ENCODE results near the gene OR14J1.
"Not testable (repeated sequence)": the region's sequence is repeated elsewhere in the genome, so short reads cannot be mapped to it uniquely, and the experiment has no call there.

Gene OR14J1

DNA sequence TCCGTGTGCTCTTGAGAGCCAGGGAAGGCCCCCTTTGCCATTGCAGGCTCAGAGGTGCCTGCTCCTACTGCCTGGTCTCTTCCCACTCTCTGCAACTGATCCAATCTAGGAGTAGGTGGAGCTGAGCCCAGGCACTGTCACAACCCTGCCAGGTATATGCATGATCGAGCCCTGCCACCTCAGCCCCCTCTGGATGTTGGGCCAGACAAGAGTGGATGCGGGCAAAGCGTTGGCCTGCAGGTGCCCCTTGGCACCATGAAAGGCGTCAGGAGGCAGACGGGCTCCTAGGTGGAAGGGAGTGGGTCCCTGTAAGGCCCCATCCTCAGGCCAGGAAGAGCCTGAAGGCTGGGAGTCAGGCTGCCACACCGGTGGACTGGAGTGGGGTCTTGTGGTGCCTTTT is 5.9 kb upstream of the OR14J1 start:
- TF ChIP-seq, protein P1, sequence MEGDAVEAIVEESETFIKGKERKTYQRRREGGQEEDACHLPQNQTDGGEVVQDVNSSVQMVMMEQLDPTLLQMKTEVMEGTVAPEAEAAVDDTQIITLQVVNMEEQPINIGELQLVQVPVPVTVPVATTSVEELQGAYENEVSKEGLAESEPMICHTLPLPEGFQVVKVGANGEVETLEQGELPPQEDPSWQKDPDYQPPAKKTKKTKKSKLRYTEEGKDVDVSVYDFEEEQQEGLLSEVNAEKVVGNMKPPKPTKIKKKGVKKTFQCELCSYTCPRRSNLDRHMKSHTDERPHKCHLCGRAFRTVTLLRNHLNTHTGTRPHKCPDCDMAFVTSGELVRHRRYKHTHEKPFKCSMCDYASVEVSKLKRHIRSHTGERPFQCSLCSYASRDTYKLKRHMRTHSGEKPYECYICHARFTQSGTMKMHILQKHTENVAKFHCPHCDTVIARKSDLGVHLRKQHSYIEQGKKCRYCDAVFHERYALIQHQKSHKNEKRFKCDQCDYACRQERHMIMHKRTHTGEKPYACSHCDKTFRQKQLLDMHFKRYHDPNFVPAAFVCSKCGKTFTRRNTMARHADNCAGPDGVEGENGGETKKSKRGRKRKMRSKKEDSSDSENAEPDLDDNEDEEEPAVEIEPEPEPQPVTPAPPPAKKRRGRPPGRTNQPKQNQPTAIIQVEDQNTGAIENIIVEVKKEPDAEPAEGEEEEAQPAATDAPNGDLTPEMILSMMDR (IDR thresholded peaks at IDR 0.05; ENCODE audit: insufficient read depth, low read depth, low read length, missing control alignments), result no peak

DNA sequence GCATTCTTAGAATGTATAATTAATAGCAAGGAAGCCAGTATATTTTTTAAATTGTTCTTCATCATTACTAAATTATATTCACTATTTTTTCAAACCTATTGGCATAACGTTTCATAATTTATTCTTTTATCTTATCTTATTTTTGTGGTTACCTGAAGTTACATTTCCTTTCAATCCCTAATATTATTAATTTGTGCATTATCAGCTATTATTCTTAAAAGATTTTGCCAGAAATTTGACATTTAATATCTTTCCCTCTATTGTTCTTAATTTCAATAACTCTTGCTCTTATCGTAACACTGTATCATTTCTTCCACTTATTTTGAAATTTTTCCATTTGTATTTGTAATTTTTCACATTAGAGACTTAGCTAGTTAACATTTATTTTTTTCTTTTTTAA is 18.4 kb downstream of the OR14J1 start:
- no peak overlapping the region for H3K4me3 ChIP-seq (ENCODE audit: low read depth, low read length)
- TF ChIP-seq, protein P1 (IDR thresholded peaks at IDR 0.05; ENCODE audit: insufficient read depth, low read depth, low read length, missing control alignments), result no peak
- no peak for DNase-seq (ENCODE audit: low read depth)

More for the DNA sequence above, 5.9 kb upstream of the OR14J1 start:
- DNase-seq (ENCODE audit: low read depth), result no peak
- H3K4me3 ChIP-seq (ENCODE audit: low read depth, low read length), result no peak overlapping the region

DNA sequence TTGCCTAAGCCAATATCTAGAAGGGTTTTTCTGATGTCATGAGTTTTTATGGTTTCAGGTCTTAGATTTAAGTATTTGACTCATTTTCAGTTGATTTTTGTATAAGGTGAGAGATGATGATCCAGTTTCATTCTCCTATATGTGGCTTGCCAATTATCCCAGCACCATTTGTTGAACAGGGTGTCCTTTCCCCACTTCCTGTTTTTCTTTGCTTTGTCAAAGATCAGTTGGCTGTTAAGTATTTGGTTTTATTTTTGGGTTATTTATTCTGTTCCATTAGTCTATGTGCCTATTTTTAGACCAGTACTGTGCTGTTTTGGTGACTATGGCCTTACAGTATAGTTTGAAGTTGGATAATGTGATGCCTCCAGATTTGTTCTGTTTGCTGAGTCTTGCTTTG is 21.8 kb downstream of the OR14J1 start:
- not testable (repeated sequence) for H3K4me3 ChIP-seq (ENCODE audit: low read depth, low read length); DNase-seq (ENCODE audit: low read depth)

DNA sequence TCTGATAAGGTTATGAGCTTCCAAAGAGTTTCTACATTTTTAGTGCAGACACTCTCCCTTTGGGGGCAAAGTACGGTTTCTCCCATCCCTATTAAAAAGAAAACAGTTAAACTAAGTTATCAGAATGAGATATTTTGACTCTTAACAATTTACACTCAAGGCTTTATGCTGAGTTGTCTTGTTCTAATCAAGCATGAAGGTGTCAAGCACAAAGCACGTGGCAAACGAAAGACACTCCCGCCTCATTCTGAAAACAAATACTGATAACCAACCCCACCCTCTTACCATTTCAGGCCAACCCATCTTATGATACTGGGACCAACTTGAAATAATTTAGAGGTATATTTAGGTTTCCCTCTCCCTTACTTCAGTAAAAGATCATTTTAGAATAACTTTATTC is 24.3 kb downstream of the OR14J1 start:
- TF ChIP-seq, protein P1 (IDR thresholded peaks at IDR 0.05; ENCODE audit: insufficient read depth, low read depth, low read length, missing control alignments), result no peak
- H3K4me3 ChIP-seq (ENCODE audit: low read depth, low read length), result no peak overlapping the region
- no peak for DNase-seq (ENCODE audit: low read depth)

DNA sequence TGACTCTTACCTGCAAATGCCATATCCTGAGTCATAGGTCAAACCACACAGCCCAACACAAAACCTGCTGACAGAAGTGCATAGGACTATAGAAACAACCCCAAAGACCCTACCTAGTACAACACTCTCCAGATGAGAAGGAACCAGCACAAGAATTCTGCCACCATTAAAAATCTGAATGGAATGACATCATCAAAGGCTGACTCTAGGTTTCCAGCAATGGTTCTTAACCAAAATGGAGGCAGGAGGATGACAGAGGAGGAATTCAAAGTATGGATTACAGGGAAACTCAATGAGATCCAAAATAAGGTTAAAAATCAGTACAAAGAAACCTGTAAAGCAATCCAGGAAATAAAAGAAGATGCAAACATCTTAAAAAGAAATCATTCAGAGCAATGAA is 31.2 kb downstream of the OR14J1 start:
- TF ChIP-seq, protein P1 (IDR thresholded peaks at IDR 0.05; ENCODE audit: insufficient read depth, low read depth, low read length, missing control alignments), result no peak
- H3K4me3 ChIP-seq (ENCODE audit: low read depth, low read length), result no peak overlapping the region
- DNase-seq (ENCODE audit: low read depth), result no peak

DNA sequence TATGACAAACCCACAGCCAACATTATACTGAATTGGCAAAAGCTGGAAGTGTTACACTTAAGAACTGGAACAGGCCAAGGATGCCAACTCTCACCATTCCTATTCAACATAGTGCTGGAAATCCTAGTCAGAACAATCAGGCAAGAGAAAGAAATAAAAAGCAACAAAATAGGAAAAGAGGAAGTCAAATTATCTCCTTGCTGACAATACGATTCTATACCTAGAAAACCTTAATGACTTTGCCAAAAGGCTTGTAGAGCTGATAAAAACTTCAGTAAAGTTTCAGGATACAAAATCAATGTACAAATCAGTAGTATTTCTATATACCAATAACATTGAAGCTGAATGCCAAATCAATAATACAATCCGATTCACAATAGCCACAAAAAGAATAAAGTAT is 34.8 kb downstream of the OR14J1 start:
- no peak for DNase-seq (ENCODE audit: low read depth)
- TF ChIP-seq, protein P1 (IDR thresholded peaks at IDR 0.05; ENCODE audit: insufficient read depth, low read depth, low read length, missing control alignments), result no peak

DNA sequence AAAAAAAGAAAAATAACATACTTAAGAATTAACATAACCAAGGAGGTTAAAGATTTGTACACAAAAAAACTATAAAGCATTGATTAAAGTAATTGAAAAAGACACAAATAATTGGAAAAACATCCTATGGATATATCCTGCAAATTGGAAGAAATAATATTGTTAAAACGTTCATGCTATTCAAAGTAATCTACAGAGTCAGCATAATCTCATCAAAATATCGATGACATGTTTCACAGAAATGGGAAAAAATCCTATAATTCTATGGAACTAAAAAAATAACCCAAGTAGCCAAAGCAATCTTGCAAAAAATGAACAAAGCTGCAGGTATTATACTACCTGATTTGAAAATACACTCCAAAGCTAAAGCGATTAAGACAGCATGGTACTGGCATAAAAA is 43.9 kb downstream of the OR14J1 start:
- DNase-seq (ENCODE audit: low read depth), result no peak
- H3K4me3 ChIP-seq (ENCODE audit: low read depth, low read length), result no peak overlapping the region
- TF ChIP-seq, protein P1 (IDR thresholded peaks at IDR 0.05; ENCODE audit: insufficient read depth, low read depth, low read length, missing control alignments), result no peak

More for the DNA sequence above, 34.8 kb downstream of the OR14J1 start:
- no peak overlapping the region for H3K4me3 ChIP-seq (ENCODE audit: low read depth, low read length)

DNA sequence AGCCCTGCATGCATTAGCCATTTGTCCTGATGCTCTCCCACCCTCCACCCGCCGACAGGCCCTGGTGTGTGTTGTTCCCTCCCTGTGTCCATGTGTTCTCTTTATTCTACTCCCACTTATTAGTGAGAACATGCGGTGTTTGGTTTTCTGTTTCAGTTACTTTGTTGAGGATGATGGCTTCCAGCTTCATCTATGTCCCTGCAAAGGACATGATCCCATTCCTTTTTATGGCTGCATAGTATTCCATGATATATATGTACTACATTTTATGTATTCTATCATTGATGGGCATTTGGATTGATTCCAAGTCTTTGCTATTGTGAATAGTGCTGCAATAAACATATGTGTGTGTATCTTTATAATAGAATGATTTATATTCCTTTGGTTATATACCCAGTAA is 47.8 kb downstream of the OR14J1 start:
- DNase-seq (ENCODE audit: low read depth); H3K4me3 ChIP-seq (ENCODE audit: low read depth, low read length): not testable (repeated sequence)

Data from GM12865 (cell line).